HUES64 (cell line): ENCODE data around the gene TBKBP1.

Source experiments
- H3K27ac ChIP-seq: 2 replicates; pipeline ENCODE4 v1.7.0; 2013; ENCODE audit warnings: low read depth, low read length, inconsistent platforms
- H3K27me3 ChIP-seq: 2 replicates; pipeline ENCODE4 v1.6.1; 2013; ENCODE audit warnings: mild to moderate bottlenecking, low read length; ENCODE audit not compliant: insufficient read depth
- H3K36me3 ChIP-seq: 2 replicates; pipeline ENCODE4 v1.6.1; 2013; ENCODE audit warnings: mild to moderate bottlenecking, low read length; ENCODE audit not compliant: insufficient read depth
- H3K4me1 ChIP-seq: 2 replicates; pipeline ENCODE4 v1.6.1; 2013; ENCODE audit warnings: mild to moderate bottlenecking, low read length, moderate library complexity; ENCODE audit not compliant: insufficient read depth
- H3K4me3 ChIP-seq: 2 replicates; pipeline ENCODE4 v1.5.1; 2013; ENCODE audit warnings: mild to moderate bottlenecking, low read length, moderate library complexity
- H3K9ac ChIP-seq: 2 replicates; pipeline ENCODE4 v1.6.1; 2013; ENCODE audit warnings: mild to moderate bottlenecking, low read depth, low read length
- H3K9me3 ChIP-seq: 2 replicates; pipeline ENCODE4 v1.6.1; 2013; ENCODE audit warnings: low read depth, low read length; ENCODE audit not compliant: insufficient read depth
- WGBS: fragments of 150-250, 120-280 bp; methylation state at CpG from one replicate; pipeline ENCODE4 v1.1.7; 2013; ENCODE audit warnings: missing lambda C conversion rate; 5-methylcytosine and 5-hydroxymethylcytosine counted together

Gene TBKBP1

GRCh38 chr17:47692895-47693730, 848 bp upstream of the TBKBP1 start:
- no peaks in the 10 kb centered on the region for H3K9me3 ChIP-seq
- peak overlapping the region; percentile 59 for H3K9ac ChIP-seq
- H3K36me3 ChIP-seq: no peaks in the 10 kb centered on the region
- no peaks in the 10 kb centered on the region; the same call in 1 of the 2 replicates for H3K27me3 ChIP-seq
- peak overlapping the region; percentile 78 for H3K27ac ChIP-seq
- peaks cover 16% of the 10 kb centered on the region for H3K4me1 ChIP-seq
- H3K4me3 ChIP-seq: peak overlapping the region; percentile 64
- WGBS: 16% methylated on average over 10 of the region's 10 CpGs

- 1% methylated on average over 54 of the region's 65 CpGs for WGBS
- Histone ChIP-seq H3K4me3 (peak overlapping the region; percentile 64), H3K9me3 (no peaks in the 10 kb centered on the region), H3K36me3 (no peaks in the 10 kb centered on the region; the same call in 1 of the 2 replicates), H3K9ac (peak overlapping the region; percentile 68), H3K27me3 (no peaks in the 10 kb centered on the region; the same call in 1 of the 2 replicates), H3K27ac (peak overlapping the region; percentile 92; the same call in 1 of the 2 replicates), H3K4me1 (peaks cover 19% of the 10 kb centered on the region)
Observed at GRCh38 chr17:47694581-47695428, 844 bp downstream of the TBKBP1 start.

GRCh38 chr17:47695429-47696376, 1.7 kb downstream of the TBKBP1 start:
- peak overlapping the region; percentile 64 for H3K4me3 ChIP-seq

GRCh38 chr17:47696717-47697642, 3.0 kb downstream of the TBKBP1 start:
- Histone ChIP-seq H3K36me3 (peaks cover 4% of the 10 kb centered on the region; the same call in 1 of the 2 replicates), H3K27ac (no peak overlapping the region), H3K27me3 (no peaks in the 10 kb centered on the region; the same call in 1 of the 2 replicates), H3K4me3 (no peak overlapping the region), H3K9ac (no peak overlapping the region), H3K9me3 (no peaks in the 10 kb centered on the region), H3K4me1 (peaks cover 18% of the 10 kb centered on the region)
- WGBS: 92% methylated on average over 11 of the region's 11 CpGs

More at GRCh38 chr17:47695429-47696376, 1.7 kb downstream of the TBKBP1 start:
- Histone ChIP-seq H3K9me3 (no peaks in the 10 kb centered on the region), H3K4me1 (peaks cover 17% of the 10 kb centered on the region), H3K36me3 (peaks cover 4% of the 10 kb centered on the region; the same call in 1 of the 2 replicates), H3K9ac (peak overlapping the region; percentile 49), H3K27ac (no peak overlapping the region), H3K27me3 (no peaks in the 10 kb centered on the region; the same call in 1 of the 2 replicates)
- 35% methylated on average over 47 of the region's 47 CpGs for WGBS

- Histone ChIP-seq H3K27ac (no peak overlapping the region), H3K4me1 (peaks cover 12% of the 10 kb centered on the region), H3K9me3 (no peaks in the 10 kb centered on the region), H3K4me3 (no peak overlapping the region), H3K9ac (no peak overlapping the region), H3K27me3 (no peaks in the 10 kb centered on the region; the same call in 1 of the 2 replicates), H3K36me3 (peaks cover 4% of the 10 kb centered on the region; the same call in 1 of the 2 replicates)
- WGBS: 82% methylated on average over 8 of the region's 9 CpGs
Observed at GRCh38 chr17:47697906-47698711, 4.1 kb downstream of the TBKBP1 start.

- WGBS: 68% methylated on average over 25 of the region's 25 CpGs
- Histone ChIP-seq H3K27ac (no peak overlapping the region), H3K36me3 (peaks cover 4% of the 10 kb centered on the region; the same call in 1 of the 2 replicates), H3K9me3 (no peaks in the 10 kb centered on the region), H3K9ac (no peak overlapping the region), H3K4me3 (no peak overlapping the region), H3K4me1 (0 out of 2 replicates have a peak, but pooled peaks cover 8% of the 10 kb centered on the region), H3K27me3 (no peaks in the 10 kb centered on the region; the same call in 1 of the 2 replicates)
Observed at GRCh38 chr17:47698749-47699535, 5.0 kb downstream of the TBKBP1 start.

GRCh38 chr17:47699536-47699840, 5.5 kb downstream of the TBKBP1 start:
- Histone ChIP-seq H3K9ac (no peak overlapping the region), H3K4me1 (0 out of 2 replicates have a peak, but pooled peaks cover 8% of the 10 kb centered on the region), H3K27me3 (no peaks in the 10 kb centered on the region; the same call in 1 of the 2 replicates), H3K36me3 (peaks cover 4% of the 10 kb centered on the region; the same call in 1 of the 2 replicates), H3K9me3 (no peaks in the 10 kb centered on the region), H3K4me3 (no peak overlapping the region), H3K27ac (no peak overlapping the region)
- 94% methylated on average over 4 of the region's 4 CpGs for WGBS

- Histone ChIP-seq H3K4me1 (0 out of 2 replicates have a peak, but pooled peaks cover 8% of the 10 kb centered on the region), H3K36me3 (peaks cover 4% of the 10 kb centered on the region; the same call in 1 of the 2 replicates), H3K4me3 (no peak overlapping the region), H3K27ac (no peak overlapping the region), H3K27me3 (no peaks in the 10 kb centered on the region; the same call in 1 of the 2 replicates), H3K9me3 (no peaks in the 10 kb centered on the region), H3K9ac (no peak overlapping the region)
- 93% methylated on average over 12 of the region's 13 CpGs for WGBS
Observed at GRCh38 chr17:47700471-47701449, 6.8 kb downstream of the TBKBP1 start.
